Activated T-helper 17 cell treated with anti-CD3 and anti-CD28 coated beads, Interleukin-2, amount 50 U/mL, for 72 hours (primary cell): ENCODE data around the gene NIPAL4. TPM values are rescaled to one million over a fixed set of nuclear protein-coding genes. Genes with fewer than 3 reads are reported as not detected.
A peak's percentile ranks its signal among the peaks of the same experiment; 100 is the strongest.

Source experiments
- ATAC-seq: fragments of 150-1000 bp; cut with Tn5 transposase; replicated peaks from 2 replicates; pipeline ENCODE4 v1.10.0; 2021; ENCODE audit warnings: mild to moderate bottlenecking, moderate library complexity
- H3K27ac Mint-ChIP-seq: one replicate; pipeline ENCODE4 v1.8.0; 2022; ENCODE audit warnings: mixed read lengths
- H3K27me3 Mint-ChIP-seq: one replicate; pipeline ENCODE4 v1.8.0; 2022; ENCODE audit warnings: mixed read lengths
- H3K36me3 Mint-ChIP-seq: one replicate; pipeline ENCODE4 v1.8.0; 2022; ENCODE audit warnings: low read depth, mild to moderate bottlenecking, mixed read lengths
- H3K4me1 Mint-ChIP-seq: one replicate; pipeline ENCODE4 v1.8.0; 2022; ENCODE audit warnings: mixed read lengths
- H3K4me3 Mint-ChIP-seq: one replicate; pipeline ENCODE4 v1.8.0; 2022; ENCODE audit warnings: mild to moderate bottlenecking, mixed read lengths
- H3K9me3 Mint-ChIP-seq: one replicate; pipeline ENCODE4 v1.8.0; 2022; ENCODE audit warnings: mixed read lengths
- total RNA-seq, 2 donors: library from RNA; stranded (reverse); gene quantifications; one replicate each; pipeline ENCODE4 v1.2.3, GENCODE V29; 2022

NIPAL4 gene
- total RNA-seq, 2 donors from 2014 or later, result 0.65 to 0.90 TPM

DNA sequence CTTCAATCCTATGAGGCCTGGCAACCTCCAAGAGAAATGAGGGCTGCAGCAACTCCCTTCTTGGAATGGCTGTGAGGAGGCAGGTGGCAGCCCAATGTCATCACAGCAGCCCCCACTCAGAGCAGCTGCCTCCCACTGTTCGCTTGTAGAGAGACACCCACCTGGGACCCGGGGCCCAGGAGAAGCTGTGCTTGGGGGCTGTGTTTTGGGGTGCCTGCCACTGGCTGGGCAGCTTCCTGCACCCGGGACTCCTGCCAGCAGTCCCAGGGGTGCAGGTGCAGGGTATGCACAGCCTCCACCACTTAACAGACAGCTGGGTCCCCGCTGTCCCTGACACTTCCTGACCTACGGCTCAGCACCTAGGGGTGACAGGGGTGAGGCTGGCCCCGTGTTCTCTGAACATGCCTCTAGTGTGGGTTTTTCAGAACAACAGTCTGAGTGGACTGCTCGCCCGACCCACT lies 26.2 kb downstream of the NIPAL4 start:
- H3K36me3 Mint-ChIP-seq, result peaks cover 100% of the 10 kb centered on the region
- no peak for ATAC-seq
- no peaks in the 10 kb centered on the region for H3K9me3 Mint-ChIP-seq
- no peak overlapping the region for H3K4me3 Mint-ChIP-seq
- peaks cover 10% of the 10 kb centered on the region for H3K4me1 Mint-ChIP-seq
- H3K27ac Mint-ChIP-seq, result peak overlapping the region; percentile 65
- no peaks in the 10 kb centered on the region for H3K27me3 Mint-ChIP-seq

DNA sequence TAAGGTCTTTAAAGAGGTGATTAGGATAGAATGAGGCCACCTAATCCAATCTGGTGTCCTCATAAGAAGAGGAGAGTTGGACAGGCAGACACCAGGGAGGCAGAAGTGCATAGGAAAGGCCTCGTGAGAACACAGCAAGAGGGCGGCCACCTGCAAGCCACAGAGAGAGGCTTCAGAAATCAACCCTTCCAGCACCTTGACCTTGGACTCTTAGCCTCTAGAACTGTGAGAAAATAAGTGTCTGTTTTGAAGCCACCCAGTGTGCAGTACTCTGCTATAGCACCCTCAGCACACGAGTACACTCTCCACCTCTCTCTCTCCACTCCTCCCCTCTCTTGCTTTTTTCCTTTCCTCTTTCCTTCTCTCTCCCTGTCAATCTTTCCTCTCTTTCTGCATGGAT lies 26.8 kb downstream of the NIPAL4 start:
- H3K36me3 Mint-ChIP-seq, result peaks cover 100% of the 10 kb centered on the region
- no peak for ATAC-seq
- H3K27me3 Mint-ChIP-seq, result no peaks in the 10 kb centered on the region
- H3K9me3 Mint-ChIP-seq, result no peaks in the 10 kb centered on the region
- no peak overlapping the region for H3K4me3 Mint-ChIP-seq
- peaks cover 10% of the 10 kb centered on the region for H3K4me1 Mint-ChIP-seq
- peak overlapping the region; percentile 46 for H3K27ac Mint-ChIP-seq

GRCh38 chr5:157487358-157487757 lies 27.3 kb downstream of the NIPAL4 start:
- Mint-ChIP-seq H3K27ac (peak overlapping the region; percentile 46), H3K36me3 (peaks cover 100% of the 10 kb centered on the region), H3K4me1 (peaks cover 10% of the 10 kb centered on the region), H3K4me3 (no peak overlapping the region), H3K9me3 (no peaks in the 10 kb centered on the region), H3K27me3 (no peaks in the 10 kb centered on the region)
- ATAC-seq, result no peak

GRCh38 chr5:157491471-157491995 lies 31.5 kb downstream of the NIPAL4 start:
- Mint-ChIP-seq H3K27me3 (no peaks in the 10 kb centered on the region), H3K36me3 (peaks cover 100% of the 10 kb centered on the region), H3K4me3 (no peak overlapping the region), H3K9me3 (no peaks in the 10 kb centered on the region), H3K27ac (no peak overlapping the region), H3K4me1 (peaks cover 5% of the 10 kb centered on the region)
- ATAC-seq, result no peak

DNA sequence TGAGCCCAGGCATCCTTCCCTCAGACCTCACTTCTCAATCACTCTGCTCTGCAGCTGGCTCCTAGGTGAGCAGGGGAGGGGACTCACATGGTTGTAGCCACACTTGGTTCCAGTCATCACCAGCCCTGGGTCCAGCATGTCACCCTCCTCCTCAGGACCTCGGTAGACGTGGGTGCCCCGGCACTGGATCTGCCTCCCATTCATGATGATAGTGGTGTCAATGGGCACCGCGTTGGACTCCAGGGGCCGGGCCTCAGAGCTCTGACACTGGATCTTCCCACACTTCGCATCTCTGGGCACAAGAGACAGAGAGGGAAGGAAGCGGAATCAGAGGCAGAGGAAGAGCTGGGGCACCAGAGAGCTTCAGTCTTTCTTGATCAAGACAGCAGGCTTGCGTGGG lies 32.9 kb downstream of the NIPAL4 start:
- Mint-ChIP-seq H3K4me3 (no peak overlapping the region), H3K36me3 (peaks cover 100% of the 10 kb centered on the region), H3K27ac (peak overlapping the region; percentile 53)

GRCh38 chr5:157494178-157494832 lies 34.3 kb downstream of the NIPAL4 start:
- Mint-ChIP-seq H3K27me3 (no peaks in the 10 kb centered on the region), H3K4me3 (no peak overlapping the region), H3K9me3 (no peaks in the 10 kb centered on the region), H3K27ac (peak overlapping the region; percentile 53), H3K4me1 (no peaks in the 10 kb centered on the region), H3K36me3 (peaks cover 94% of the 10 kb centered on the region)
- peak; percentile 79 for ATAC-seq

More for the DNA sequence above, 32.9 kb downstream of the NIPAL4 start:
- Mint-ChIP-seq H3K4me1 (peaks cover under 1% of the 10 kb centered on the region), H3K9me3 (no peaks in the 10 kb centered on the region), H3K27me3 (no peaks in the 10 kb centered on the region)
- no peak for ATAC-seq

GRCh38 chr5:157496864-157497263 lies 36.9 kb downstream of the NIPAL4 start:
- Mint-ChIP-seq H3K27me3 (no peaks in the 10 kb centered on the region), H3K9me3 (no peaks in the 10 kb centered on the region), H3K4me3 (no peak overlapping the region), H3K36me3 (peaks cover 94% of the 10 kb centered on the region), H3K4me1 (peaks cover 11% of the 10 kb centered on the region), H3K27ac (peak overlapping the region; percentile 63)
- ATAC-seq, result no peak

GRCh38 chr5:157497875-157498611 lies 38.0 kb downstream of the NIPAL4 start:
- H3K4me3 Mint-ChIP-seq, result no peak overlapping the region
- H3K36me3 Mint-ChIP-seq, result peaks cover 94% of the 10 kb centered on the region
- peaks cover 22% of the 10 kb centered on the region for H3K4me1 Mint-ChIP-seq
- H3K9me3 Mint-ChIP-seq, result no peaks in the 10 kb centered on the region
- no peaks in the 10 kb centered on the region for H3K27me3 Mint-ChIP-seq
- peak overlapping the region; percentile 63 for H3K27ac Mint-ChIP-seq
- no peak for ATAC-seq

GRCh38 chr5:157502143-157502647 lies 42.2 kb downstream of the NIPAL4 start:
- Mint-ChIP-seq H3K4me1 (peaks cover 35% of the 10 kb centered on the region), H3K4me3 (no peak overlapping the region), H3K27me3 (no peaks in the 10 kb centered on the region), H3K36me3 (peaks cover 94% of the 10 kb centered on the region), H3K9me3 (no peaks in the 10 kb centered on the region), H3K27ac (peak overlapping the region; percentile 72)
- ATAC-seq, result peak; percentile 63

DNA sequence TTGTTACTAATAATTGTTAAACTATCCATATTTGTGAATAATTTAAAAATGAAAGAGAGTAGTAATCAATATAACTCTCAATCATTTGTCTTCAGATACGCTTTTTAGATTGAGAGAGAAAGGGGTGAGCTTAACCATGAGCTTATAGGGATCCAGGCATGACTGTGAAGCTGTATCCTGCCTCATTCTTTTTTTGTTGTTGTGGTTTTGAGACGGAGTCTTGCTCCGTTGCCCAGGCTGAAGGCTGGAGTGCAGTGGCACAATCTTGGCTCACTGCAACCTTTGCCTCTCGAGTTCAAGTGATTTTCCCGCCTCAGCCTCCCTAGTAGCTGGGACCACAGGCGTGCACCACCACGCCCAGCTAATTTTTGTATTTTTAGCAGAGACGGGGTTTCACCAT lies 44.0 kb downstream of the NIPAL4 start:
- H3K4me1 Mint-ChIP-seq, result peaks cover 38% of the 10 kb centered on the region
- H3K4me3 Mint-ChIP-seq, result no peak overlapping the region
- H3K36me3 Mint-ChIP-seq, result peaks cover 100% of the 10 kb centered on the region
- ATAC-seq, result no peak
- no peaks in the 10 kb centered on the region for H3K9me3 Mint-ChIP-seq
- no peaks in the 10 kb centered on the region for H3K27me3 Mint-ChIP-seq
- no peak overlapping the region for H3K27ac Mint-ChIP-seq

DNA sequence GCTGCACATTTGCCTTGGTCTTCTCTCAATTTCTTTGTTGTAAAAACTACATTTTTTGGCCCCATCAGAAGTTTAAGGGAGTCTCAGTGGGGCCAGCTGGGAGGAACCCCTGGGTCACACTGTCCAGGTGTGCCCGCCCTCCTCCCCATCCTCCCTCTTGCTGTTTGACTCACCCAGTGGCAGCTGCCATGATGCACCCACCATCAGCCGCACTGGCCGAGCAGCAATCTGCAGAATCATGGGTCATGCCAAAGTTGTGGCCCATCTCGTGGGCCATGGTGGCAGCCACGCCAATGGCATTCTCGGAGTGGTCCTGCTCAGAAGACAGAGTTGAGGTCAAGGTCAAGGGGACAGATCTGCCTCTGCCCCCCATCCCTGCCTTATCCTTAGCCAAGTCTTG lies 45.5 kb downstream of the NIPAL4 start:
- Mint-ChIP-seq H3K27ac (peak overlapping the region; percentile 70), H3K27me3 (no peaks in the 10 kb centered on the region), H3K4me1 (peaks cover 41% of the 10 kb centered on the region), H3K4me3 (no peak overlapping the region), H3K36me3 (peaks cover 100% of the 10 kb centered on the region), H3K9me3 (no peaks in the 10 kb centered on the region)
- no peak for ATAC-seq

DNA sequence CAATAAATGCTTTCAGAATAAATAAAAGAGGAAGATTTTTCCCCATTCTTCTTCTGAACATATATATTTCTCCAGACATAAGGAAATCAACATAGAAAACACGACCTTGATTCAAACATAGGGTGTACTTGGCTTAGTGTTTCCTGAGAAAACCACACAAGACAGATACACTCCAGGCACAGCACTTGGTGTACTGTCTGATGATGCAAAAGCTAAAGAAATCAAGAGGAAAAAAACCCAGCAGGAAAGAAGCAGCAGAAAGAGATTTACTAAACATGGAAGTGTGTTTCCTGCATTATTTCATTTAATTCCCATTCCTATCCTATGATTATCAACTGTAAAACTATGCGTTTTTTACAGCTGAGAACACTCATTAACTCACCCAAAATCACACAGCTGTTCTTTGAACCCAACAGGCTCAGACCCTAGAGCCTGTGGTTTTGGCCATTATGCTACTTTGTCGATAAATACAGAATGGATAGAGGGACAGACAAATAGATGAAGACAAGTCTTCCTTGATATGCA lies 46.1 kb downstream of the NIPAL4 start:
- peak overlapping the region; percentile 70 for H3K27ac Mint-ChIP-seq
- no peaks in the 10 kb centered on the region for H3K9me3 Mint-ChIP-seq

DNA sequence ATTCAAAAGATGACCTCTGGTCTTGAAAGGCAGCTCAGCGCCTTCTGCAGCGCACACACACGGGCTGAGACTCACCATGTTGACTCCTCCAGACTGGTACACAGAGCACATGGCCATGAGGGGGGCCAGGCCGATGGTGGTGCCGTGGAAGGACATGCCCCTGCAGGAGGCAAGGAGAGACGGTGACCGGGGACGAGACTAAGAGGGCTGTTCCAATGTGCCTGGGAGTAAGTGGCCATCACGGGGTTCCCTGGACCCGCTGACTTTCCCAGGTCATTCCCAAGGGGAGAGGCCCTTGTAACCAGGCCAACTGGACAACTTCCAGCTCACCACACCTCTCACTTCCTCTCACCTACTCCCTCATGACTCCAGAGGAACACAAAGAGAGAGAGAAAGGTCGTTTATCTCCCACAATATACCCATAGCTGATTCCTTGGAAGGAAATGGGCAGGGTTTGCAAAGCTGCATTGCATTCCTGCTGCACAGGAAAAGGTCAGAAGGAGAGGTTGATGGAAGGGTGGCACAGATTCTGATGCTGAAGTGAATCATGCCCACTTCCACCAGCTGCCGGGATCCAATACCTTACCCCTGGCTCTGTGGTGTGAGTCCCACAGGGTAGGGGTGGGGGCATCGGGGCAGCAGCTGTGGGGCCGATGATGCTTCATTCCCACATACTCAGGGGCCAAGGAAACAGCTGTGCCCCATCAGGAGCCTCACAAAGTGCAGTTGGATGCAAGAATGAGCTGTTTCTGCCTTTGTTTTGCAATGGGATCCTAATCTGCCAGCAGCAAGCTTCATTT lies 47.2 kb downstream of the NIPAL4 start:
- no peak for ATAC-seq
- peaks cover 100% of the 10 kb centered on the region for H3K36me3 Mint-ChIP-seq
- H3K27me3 Mint-ChIP-seq, result no peaks in the 10 kb centered on the region
- no peak overlapping the region for H3K4me3 Mint-ChIP-seq
- no peaks in the 10 kb centered on the region for H3K9me3 Mint-ChIP-seq
- H3K4me1 Mint-ChIP-seq, result peaks cover 34% of the 10 kb centered on the region
- peak overlapping the region; percentile 70 for H3K27ac Mint-ChIP-seq

More for the DNA sequence above, 46.1 kb downstream of the NIPAL4 start:
- no peak for ATAC-seq
- Mint-ChIP-seq H3K4me3 (no peak overlapping the region), H3K27me3 (no peaks in the 10 kb centered on the region), H3K4me1 (peaks cover 35% of the 10 kb centered on the region), H3K36me3 (peaks cover 100% of the 10 kb centered on the region)

GRCh38 chr5:157509093-157509492 lies 49.1 kb downstream of the NIPAL4 start:
- ATAC-seq, result no peak
- no peaks in the 10 kb centered on the region for H3K9me3 Mint-ChIP-seq
- H3K36me3 Mint-ChIP-seq, result peaks cover 100% of the 10 kb centered on the region
- H3K4me1 Mint-ChIP-seq, result peaks cover 32% of the 10 kb centered on the region
- H3K27ac Mint-ChIP-seq, result peak overlapping the region; percentile 80
- no peak overlapping the region for H3K4me3 Mint-ChIP-seq
- no peaks in the 10 kb centered on the region for H3K27me3 Mint-ChIP-seq
